ENCODE results near the gene C2orf78. TPM values are rescaled to one million over a fixed set of nuclear protein-coding genes. Genes with fewer than 3 reads are reported as not detected.

Gene C2orf78
- total and polyA plus RNA-seq, 2 of the 4 experiments (the other 2 are of a cell fraction): 0.03 TPM; not detected in 1

DNA sequence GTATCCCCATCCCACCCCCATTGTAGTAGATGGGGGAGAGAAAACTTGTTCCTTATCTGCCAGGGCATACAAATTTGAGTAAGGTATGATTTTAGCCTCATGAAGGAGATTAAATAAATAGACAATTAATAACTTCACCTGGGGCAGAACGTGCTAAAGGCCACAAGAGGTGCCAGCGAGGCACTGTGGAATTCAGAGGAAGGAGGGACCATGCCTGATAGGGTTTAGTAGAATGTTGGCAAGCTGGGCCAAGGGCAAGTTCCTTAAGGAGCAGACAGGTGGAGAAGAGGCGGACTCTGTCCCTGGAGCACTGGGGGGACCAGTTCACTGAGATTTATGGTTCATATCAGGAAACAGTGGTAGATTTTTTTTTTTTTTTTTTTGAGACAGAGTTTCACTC, 67.3 kb downstream of the C2orf78 start:
- in situ Hi-C loops (cut with MboI; ENCODE audit: low sequenced_read_pairs): no loop called here
- CTCF ChIA-PET: interaction anchor here (1.1 kb wide), 1 partner anchor 8 kb away, joined by 3 read pairs; no protein-coding TSS in a partner anchor

More for the DNA sequence above, 67.3 kb downstream of the C2orf78 start:
- no peak for DNase-seq
- H4K8ac ChIP-seq (ENCODE audit: low read depth in 2 of 2, low read length in 2 of 2): no peak overlapping the region
- H2BK15ac ChIP-seq (ENCODE audit: low read depth, low read length): no peak overlapping the region
- no TSS peak for BruUV-seq (replicated peaks)
- no peaks in the 10 kb centered on the region for H3K9me3 ChIP-seq (ENCODE audit: control insufficient read depth, insufficient read depth, low read length)
- peak overlapping the region; percentile 65; the same call in 1 of the 2 replicates for H2BK120ac ChIP-seq (ENCODE audit: low read depth, low read length)
- no peak overlapping the region for H3K18ac ChIP-seq (ENCODE audit: low read depth, low read length)
- H3K4me1 ChIP-seq (ENCODE audit: control insufficient read depth, insufficient read depth, low read length): peaks cover 5% of the 10 kb centered on the region
- 90% methylated on average over 2 of the region's 3 CpGs; no CpG with 5 or more reads in 1 of the 2 experiments for WGBS, 2 experiments (ENCODE audit: extremely low coverage in 2 of 2, insufficient read length in 1 of 2)
- H3K14ac ChIP-seq (replicated peaks; ENCODE audit: low read depth, low read length): 0 out of 2 replicates have a peak overlapping the region, but pooled peaks have one; percentile 12
- dilution Hi-C loops (cut with HindIII; ENCODE audit: low sequenced_read_pairs, unreplicated experiment) (no loop called here), intact Hi-C loops (cut with micrococcal nuclease) (no loop called here)
- H3K79me1 ChIP-seq (ENCODE audit: low read depth in 1 of 2, low read length in 2 of 2): peaks cover 0 to 11% of the 10 kb centered on the region in 2 experiments; a peak in 1 of 4 replicates
- no peak overlapping the region for H3K23ac ChIP-seq (ENCODE audit: low read depth, low read length)
- no peak overlapping the region for H2BK5ac ChIP-seq (ENCODE audit: low read depth, low read length, poor library complexity, severe bottlenecking)
- TF ChIP-seq MAZ (IDR thresholded peaks at IDR 0.05; ENCODE audit: borderline replicate concordance, low read depth, low read length) (no peak), BHLHE40 (IDR thresholded peaks at IDR 0.05; ENCODE audit: low read depth, low read length) (no peak), RAD21 (IDR thresholded peaks at IDR 0.05; ENCODE audit: low read length) (no peak), CHD1 (IDR thresholded peaks at IDR 0.05; ENCODE audit: low read depth, low read length) (no peak), NFE2L2 (IDR thresholded peaks at IDR 0.05; ENCODE audit: low read depth, low read length) (no peak), MAFK (IDR thresholded peaks at IDR 0.05; ENCODE audit: low read depth, low read length) (no peak), RCOR1 (IDR thresholded peaks at IDR 0.05; ENCODE audit: insufficient replicate concordance, low read length) (no peak), FOS (IDR thresholded peaks at IDR 0.05; ENCODE audit: low read depth, low read length) (no peak), RFX5 (IDR thresholded peaks at IDR 0.05; ENCODE audit: low read depth, low read length) (no peak), CEBPB (IDR thresholded peaks at IDR 0.05; ENCODE audit: low read depth, low read length) (no peak), SMC3 (IDR thresholded peaks at IDR 0.05; ENCODE audit: low read depth, low read length) (no peak), POLR2A (IDR thresholded peaks at IDR 0.05; ENCODE audit: low read depth, low read length) (no peak), MXI1 (IDR thresholded peaks at IDR 0.05; ENCODE audit: borderline replicate concordance, low read depth, low read length) (no peak)
- TF ChIP-seq, protein P1, sequence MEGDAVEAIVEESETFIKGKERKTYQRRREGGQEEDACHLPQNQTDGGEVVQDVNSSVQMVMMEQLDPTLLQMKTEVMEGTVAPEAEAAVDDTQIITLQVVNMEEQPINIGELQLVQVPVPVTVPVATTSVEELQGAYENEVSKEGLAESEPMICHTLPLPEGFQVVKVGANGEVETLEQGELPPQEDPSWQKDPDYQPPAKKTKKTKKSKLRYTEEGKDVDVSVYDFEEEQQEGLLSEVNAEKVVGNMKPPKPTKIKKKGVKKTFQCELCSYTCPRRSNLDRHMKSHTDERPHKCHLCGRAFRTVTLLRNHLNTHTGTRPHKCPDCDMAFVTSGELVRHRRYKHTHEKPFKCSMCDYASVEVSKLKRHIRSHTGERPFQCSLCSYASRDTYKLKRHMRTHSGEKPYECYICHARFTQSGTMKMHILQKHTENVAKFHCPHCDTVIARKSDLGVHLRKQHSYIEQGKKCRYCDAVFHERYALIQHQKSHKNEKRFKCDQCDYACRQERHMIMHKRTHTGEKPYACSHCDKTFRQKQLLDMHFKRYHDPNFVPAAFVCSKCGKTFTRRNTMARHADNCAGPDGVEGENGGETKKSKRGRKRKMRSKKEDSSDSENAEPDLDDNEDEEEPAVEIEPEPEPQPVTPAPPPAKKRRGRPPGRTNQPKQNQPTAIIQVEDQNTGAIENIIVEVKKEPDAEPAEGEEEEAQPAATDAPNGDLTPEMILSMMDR (conservative IDR thresholded peaks at IDR 0.05; ENCODE audit: low read depth, low read length): no peak
- TF ChIP-seq, protein P2, sequence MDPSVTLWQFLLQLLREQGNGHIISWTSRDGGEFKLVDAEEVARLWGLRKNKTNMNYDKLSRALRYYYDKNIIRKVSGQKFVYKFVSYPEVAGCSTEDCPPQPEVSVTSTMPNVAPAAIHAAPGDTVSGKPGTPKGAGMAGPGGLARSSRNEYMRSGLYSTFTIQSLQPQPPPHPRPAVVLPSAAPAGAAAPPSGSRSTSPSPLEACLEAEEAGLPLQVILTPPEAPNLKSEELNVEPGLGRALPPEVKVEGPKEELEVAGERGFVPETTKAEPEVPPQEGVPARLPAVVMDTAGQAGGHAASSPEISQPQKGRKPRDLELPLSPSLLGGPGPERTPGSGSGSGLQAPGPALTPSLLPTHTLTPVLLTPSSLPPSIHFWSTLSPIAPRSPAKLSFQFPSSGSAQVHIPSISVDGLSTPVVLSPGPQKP (IDR thresholded peaks at IDR 0.05; ENCODE audit: borderline replicate concordance, low read depth, low read length): no peak
- TF ChIP-seq, protein P3, sequence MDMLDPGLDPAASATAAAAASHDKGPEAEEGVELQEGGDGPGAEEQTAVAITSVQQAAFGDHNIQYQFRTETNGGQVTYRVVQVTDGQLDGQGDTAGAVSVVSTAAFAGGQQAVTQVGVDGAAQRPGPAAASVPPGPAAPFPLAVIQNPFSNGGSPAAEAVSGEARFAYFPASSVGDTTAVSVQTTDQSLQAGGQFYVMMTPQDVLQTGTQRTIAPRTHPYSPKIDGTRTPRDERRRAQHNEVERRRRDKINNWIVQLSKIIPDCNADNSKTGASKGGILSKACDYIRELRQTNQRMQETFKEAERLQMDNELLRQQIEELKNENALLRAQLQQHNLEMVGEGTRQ (IDR thresholded peaks at IDR 0.05; ENCODE audit: low read depth, low read length): no peak
- no peak overlapping the region for H3K4me2 ChIP-seq (ENCODE audit: low read depth, low read length)
- no peak overlapping the region for H4K5ac ChIP-seq (ENCODE audit: low read depth, low read length)
- no peaks in the 10 kb centered on the region for H3K27me3 ChIP-seq (ENCODE audit: control insufficient read depth, insufficient read depth, low read length)
- H3K4ac ChIP-seq (ENCODE audit: low read depth, low read length): no peak overlapping the region
- H3K36me3 ChIP-seq (ENCODE audit: control insufficient read depth, insufficient read depth, low read length): peaks cover 42% of the 10 kb centered on the region
- no peak overlapping the region for H2AFZ ChIP-seq (replicated peaks; ENCODE audit: low read length, poor library complexity)
- no peaks in the 10 kb centered on the region for H4K20me1 ChIP-seq (ENCODE audit: insufficient read depth, low read length)
- H3K9me1 ChIP-seq (ENCODE audit: insufficient read depth, low read length): peaks cover 4% of the 10 kb centered on the region
- no peak overlapping the region for H4K91ac ChIP-seq (ENCODE audit: insufficient read depth, low read depth, low read length)
- POLR2A ChIA-PET (ENCODE audit: unreplicated experiment): no interaction called here
- H3K4me3 ChIP-seq (ENCODE audit: insufficient read depth, low read depth, low read length): no peak overlapping the region
- no peak overlapping the region for H3K27ac ChIP-seq (ENCODE audit: insufficient read depth, low read length)
- no peak for ATAC-seq (ENCODE audit: low read depth)
- no peak overlapping the region for H2AK9ac ChIP-seq (replicated peaks; ENCODE audit: low read depth, low read length, poor library complexity)
- H3K56ac ChIP-seq (ENCODE audit: extremely low read depth, insufficient read depth, low read length): no peak overlapping the region
- no peak overlapping the region for H2BK20ac ChIP-seq (ENCODE audit: low read depth, low read length)
- peak overlapping the region; percentile 90 for H2AK5ac ChIP-seq (ENCODE audit: low read depth, low read length)
- no peak overlapping the region for H3K9ac ChIP-seq (ENCODE audit: low read depth, low read length)

Data from IMR-90 (cell line).